Stimulated activated CD8-positive, alpha-beta memory T cell treated with anti-CD3 and anti-CD28 coated beads, Interleukin-15, amount 100 ng/mL, for 48 hours (primary cell): ENCODE results near the gene CACNA1H.

Experiments
- DNase-seq, 2 donors: peaks; one replicate each; pipeline ENCODE4 v3.0.0-alpha.2; 2020; ENCODE audit warnings: low read depth in 2 of 2

Gene CACNA1H

DNA sequence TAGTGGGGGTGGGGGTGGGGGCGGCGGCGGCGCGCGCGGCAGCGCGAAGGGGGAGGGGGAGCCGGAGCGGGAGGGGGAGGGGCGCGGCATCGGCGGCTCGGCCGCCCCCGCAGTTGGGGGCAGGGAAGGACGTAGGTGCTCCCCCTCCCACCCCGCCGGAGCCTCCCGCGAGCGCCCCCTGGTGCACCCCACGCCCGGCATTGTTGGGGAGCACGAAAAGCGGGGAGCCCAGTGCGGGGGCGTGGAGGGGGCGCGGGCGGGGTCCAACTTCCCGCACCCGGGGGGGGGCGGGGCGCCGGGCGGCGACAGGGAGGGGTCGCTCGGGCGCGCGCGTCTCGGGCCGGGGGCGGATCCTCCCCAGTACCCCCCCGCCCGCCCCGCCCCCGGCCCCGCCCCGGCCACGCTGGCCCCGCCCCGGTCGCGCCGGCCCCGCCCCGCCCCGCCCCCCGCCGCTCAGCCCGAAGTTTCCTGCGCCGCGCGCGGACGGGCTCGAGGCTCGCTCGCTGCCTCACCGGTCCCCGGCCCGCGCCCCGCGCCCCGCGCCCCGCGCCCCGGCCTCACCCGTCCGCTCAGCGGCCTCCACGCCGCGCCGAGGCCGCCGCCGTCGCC is at the start of gene CACNA1H:
Gene CACNA1H, plus strand, starts transcription at position 456 of the 609 bp plus-strand sequence. CDS start 632 bp downstream, outside the sequence.
- peak; percentile 11 to 18 for DNase-seq

GRCh38 chr16:1103636-1103980 is 49.3 kb upstream of the CACNA1H start:
- DNase-seq, result no peak

DNA sequence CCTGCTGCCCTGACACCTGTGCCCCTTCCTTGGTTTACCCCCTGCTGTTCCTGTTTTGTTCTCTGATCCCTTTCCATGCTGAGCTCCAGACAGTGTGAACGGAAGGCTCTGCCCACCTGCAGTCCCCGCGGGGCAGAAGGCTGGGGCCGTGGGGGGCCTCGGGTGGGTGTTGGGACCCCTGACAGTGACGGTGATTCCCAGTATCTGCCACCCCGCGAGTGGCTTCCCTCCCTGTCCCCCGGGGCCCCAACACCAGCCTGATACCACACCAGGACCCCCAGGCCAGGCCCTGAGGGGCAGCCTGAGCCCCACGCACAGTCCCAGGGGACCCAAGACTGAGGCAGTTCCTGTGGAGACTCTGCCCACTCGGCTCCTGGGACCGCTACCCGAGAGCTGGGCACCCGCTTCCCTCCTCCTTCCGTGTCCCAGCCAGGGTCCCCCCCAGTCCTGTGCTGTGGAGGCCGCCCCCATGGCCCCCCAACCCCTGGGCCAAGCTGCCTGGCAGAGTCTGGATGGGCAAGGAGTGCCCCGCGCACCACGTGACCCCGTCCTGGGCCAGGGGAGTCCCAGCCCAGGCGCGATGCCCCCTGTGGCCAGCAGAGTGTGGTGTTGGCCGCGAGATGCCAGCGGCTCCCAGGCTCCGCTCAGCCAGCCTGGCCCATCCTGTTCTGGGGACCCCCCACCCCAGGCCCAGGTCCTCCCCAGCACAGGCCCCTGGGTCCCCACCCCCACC is 46.9 kb upstream of the CACNA1H start:
- DNase-seq, result peak; percentile 23 to 30

- no peak for DNase-seq
Measured at GRCh38 chr16:1106659-1107058, 46.2 kb upstream of the CACNA1H start.

DNA sequence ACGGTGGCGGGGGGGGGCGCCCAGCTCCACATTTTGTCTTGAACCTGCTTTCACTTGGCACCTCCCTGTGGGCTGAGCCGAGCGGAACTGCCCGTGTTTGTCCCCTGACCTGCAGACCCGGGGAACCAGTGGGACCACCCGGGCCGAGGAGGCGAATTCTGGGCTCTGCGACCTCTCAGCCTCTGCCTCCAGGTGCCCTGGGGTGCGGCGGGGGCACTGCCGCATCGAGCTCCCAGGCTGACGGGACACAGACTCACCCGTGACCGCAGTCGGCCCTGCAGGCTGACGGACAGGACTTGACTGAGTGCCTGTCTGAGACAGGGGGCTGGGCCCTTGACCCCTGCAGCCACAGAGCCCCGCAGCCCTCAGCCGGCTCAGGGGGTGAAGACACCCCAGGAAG is 45.8 kb upstream of the CACNA1H start:
- no peak for DNase-seq

GRCh38 chr16:1107731-1108130 is 45.2 kb upstream of the CACNA1H start:
- DNase-seq, result no peak

- DNase-seq, result no peak
Measured at GRCh38 chr16:1108299-1109252, 44.3 kb upstream of the CACNA1H start.

DNA sequence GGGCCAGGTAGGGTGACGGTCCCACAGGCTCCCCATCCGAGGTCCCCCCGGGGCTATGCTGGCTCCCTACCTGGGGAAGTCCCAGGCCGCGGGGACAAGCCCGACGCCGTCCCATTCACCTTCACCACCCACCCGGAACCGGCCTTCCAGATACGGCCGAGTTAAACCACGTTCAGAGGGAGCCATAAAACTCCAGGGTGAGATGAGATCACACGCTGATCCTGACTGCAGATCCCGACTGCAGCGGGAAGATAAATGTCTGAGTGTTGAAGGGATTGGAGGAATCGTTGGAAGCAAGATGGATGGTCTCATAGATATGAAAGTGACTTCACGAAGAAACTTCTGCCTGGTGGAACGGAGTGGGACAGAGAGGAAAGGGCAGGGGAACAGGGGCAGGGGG is 43.3 kb upstream of the CACNA1H start:
- no peak for DNase-seq

DNA sequence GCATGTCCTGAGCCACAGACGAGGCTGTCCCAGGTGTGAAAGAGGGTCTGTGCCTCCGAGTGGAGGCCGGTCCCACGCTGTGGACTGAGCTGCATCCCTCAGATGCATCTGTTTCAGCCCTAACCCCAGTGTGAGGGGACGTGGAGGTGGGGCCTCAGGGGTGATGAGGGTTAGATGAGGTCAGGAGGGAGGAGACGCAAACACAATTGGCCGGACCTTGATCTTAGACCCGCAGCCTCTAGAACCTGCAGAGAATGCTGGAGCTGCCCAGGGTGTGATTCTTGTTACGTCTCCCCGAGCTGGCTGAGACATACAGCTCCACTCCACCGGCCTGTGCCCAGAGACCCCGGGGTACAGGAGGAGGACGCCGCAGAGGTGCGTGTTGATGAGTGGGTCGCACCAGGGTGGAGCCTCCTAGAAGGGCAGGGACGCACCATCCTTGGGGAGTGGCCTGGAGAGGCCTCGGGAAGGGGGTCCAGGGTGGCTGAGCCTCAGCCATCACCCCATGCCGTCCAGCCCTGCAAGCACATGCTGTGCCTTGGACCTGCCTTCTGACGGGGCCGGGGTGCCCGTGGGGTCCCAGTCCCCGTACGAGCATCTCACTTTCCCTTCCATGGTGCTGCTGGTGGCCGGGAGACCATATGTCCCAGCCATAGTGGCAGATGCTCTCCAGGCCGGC is 40.3 kb upstream of the CACNA1H start:
- DNase-seq, result no peak

- no peak for DNase-seq
Measured at GRCh38 chr16:1113489-1113888, 39.4 kb upstream of the CACNA1H start.

GRCh38 chr16:1113889-1114526 is 38.9 kb upstream of the CACNA1H start:
- DNase-seq, result no peak

DNA sequence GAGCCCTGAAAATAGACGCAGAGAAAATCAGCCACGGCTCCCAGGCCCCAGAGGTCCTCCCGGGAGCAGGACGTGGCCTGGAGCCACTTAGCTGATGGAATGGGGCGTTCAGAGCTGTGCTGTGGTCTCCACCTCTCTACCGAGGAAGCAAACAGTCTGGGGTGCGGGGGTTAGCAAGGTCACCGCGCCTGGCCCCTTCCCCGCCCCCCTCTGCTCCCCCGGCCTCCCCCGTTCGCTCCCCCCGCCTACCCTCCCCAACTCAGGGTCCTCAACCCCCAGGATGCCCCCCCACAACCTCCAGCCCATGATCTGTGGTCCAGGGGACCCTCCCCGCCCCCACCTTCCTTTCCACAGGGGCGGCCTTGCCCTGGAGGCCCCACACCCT is 36.2 kb upstream of the CACNA1H start:
- no peak for DNase-seq

DNA sequence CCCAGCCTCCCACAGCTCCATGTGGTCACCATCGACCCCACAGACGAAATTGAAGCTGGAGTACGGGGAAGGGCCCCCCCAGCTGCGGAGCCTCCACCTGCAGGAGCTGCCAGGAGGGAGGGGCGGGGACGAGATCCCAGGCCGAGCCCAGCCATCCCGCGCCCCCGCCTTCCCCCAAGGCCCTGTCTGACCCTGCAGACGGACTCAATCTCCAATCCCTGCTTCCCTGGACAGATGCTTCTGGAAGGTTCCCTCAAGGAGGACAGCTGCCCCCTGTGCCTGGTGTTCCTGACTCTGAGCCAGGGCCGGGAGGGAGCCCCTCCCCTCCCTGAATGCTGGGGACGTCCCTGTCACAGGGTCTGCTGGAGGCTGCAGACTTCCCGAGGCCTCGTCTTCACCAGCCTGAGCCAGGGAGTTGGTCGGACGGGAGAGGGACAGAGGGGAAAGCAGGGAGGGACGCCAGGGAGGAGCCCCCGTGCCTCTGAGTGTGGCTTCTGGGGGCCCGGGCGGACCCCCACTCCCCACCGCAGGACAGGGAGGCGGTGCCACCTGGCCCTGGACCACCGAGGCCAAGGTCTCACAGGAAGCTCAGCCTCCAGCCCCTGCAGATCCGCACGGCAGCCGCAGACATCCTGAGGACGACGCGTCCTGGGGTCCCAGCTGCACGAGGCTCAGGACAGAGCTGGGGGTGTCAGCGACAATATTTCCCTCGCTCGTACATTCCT is 35.6 kb upstream of the CACNA1H start:
- DNase-seq, result no peak

DNA sequence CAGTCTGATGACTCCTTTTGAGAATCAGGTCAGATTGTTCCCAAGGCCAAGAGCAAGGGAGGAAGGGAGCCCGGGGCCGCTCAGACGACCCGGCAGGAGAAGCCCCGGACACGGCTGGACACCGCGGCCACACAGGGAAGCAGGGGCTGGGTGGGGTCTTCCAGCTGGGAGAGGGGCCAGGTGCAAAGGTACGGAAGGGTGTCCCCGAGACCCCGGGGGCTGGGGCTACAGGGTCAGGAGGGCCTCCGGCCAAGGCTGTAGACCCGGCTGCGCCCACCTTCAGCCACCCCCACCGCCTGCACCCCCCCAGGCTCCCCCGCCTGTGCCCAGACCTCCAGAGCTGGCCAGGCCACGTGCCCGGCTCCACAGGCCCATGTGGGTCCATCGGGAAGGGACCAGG is 35.0 kb upstream of the CACNA1H start:
- DNase-seq, result no peak

GRCh38 chr16:1119129-1119528 is 33.8 kb upstream of the CACNA1H start:
- DNase-seq, result no peak

DNA sequence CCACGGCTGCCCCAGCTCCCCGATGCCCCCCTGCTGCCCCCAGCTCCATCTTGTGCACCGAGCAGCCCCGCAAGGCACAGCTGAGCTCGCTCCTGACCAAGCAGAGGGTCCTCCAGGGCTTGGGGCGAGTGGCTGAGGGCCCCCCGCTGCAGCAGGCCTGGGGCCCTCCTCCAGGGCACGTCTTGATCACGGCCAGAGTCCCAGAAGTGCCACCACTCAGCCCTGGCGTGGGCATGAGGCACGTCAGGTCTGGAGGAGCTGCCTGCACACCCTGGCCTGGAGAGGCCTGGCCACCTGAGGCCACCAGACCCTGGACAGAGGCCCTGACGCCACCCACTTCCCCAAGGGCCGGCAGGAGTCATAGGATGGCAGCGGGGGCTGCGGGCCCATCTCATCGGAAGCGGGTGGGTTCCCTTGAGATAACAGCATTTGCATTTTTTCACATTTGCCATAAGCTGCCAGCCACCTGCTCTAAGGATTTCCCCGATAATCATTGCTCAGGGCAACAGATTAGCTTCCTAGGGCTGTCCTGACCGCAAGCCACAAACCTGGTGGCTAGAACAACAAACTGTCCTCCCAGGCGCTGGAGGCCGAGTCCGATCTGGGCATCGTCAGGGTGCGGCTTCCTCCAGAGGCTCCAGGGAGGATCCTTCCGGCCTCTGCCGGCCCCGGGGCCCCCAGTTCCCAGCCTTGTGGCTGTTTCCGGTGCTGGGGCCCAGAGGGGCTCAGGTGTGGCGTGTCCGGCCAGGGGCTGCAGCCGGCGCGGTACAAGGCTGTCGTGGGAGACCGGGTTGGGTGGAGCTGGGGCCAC is 32.9 kb upstream of the CACNA1H start:
- no peak for DNase-seq

DNA sequence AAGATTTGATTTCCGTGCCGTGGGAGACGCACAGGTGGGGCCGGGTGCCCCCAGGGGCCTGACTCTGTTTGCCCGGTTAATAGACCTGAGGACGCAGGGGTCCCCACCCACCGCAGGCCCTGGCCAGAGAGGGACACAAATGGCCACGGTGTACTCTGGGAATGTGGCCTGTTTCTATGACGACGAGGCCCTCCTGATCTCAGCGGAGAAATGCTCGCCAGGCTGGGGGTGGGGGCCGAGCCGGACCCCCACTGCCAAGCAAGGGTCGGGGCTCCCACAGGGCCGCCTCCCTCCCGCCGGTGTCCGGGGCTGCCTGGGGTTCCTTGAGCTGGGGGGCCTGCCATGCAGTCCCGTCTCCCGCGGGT is 32.3 kb upstream of the CACNA1H start:
- DNase-seq, result no peak

DNA sequence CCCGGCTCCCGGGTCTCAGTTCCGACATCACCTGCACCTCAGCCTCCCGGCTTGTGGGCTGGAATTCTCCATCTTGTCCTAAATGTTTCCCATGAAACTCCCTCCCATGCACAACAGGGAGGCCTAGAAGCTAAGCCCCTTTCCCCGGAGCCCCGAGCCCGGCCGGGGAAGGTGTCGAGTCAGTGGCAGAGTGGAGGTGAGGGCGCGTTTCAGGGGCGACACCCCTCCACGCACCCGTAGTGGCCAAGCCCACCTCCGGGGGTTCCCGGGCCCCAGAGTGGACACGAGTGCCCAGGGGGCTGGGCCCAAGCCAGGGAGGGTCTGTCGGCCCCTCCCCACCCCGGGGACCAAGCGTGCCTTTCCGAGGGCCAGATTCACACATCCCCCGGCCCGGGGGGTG is 31.9 kb upstream of the CACNA1H start:
- DNase-seq, result no peak

DNA sequence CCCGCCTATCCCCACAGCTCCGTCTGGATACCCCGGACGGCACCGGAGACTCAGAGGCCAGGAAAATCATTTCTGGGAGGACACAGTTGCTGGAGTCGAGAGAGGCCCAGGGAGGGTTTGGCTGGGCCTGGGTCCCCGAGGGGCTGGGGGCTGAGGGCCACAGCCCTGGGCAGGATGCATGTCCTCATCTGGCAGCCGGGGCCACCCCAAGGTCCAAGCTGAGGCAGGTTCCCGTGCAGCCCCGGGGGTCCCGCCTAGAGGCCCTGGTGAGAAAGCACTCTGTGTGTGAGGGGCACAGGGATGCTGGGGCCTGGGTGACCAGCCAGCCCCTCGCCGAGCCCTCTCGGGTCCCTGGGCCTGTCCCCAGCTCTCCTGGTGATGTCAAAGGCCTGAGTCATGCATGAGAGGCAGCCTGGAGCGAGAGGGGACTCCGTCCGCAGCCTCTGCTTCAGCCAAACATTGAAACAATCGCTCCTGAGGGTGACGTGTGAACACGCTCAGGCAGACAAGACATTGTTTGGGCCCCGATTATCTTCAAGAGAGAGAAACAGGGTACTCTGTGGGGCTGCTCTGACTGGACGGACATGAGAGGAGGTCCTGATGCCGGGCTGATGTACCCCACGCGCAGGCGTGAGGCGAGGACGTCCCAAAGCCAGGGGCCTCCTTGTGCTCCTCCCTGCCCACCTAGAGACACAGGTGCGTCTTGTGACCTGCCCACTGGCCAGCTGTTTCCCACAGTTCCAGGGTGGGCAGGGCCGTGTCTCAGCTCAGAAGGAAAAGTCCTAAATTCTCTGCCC is 31.1 kb upstream of the CACNA1H start:
- no peak for DNase-seq
